Measurements from ENCODE around the gene SNTB2.

- TF ChIP-seq CTCF (IDR thresholded peaks at IDR 0.05): no peak
- TF ChIP-seq POLR2AphosphoS5 (IDR thresholded peaks at IDR 0.05): no peak
- TF ChIP-seq POLR2A (IDR thresholded peaks at IDR 0.05): no peak
Observed at GRCh38 chr16:69344171-69344570, 157.2 kb downstream of the SNTB2 start.
